HG03064 (cell line): ENCODE measurements around the gene BPI.
"Not testable (repeated sequence)": the region's sequence is repeated elsewhere in the genome, so short reads cannot be mapped to it uniquely, and the experiment has no call there.

Experiments
- ATAC-seq: cut with Tn5 transposase; IDR thresholded peaks from one replicate; pipeline ENCODE4 v1.9.1; 2021; ENCODE audit warnings: low read depth; ENCODE audit not compliant: unreplicated experiment

BPI gene

DNA sequence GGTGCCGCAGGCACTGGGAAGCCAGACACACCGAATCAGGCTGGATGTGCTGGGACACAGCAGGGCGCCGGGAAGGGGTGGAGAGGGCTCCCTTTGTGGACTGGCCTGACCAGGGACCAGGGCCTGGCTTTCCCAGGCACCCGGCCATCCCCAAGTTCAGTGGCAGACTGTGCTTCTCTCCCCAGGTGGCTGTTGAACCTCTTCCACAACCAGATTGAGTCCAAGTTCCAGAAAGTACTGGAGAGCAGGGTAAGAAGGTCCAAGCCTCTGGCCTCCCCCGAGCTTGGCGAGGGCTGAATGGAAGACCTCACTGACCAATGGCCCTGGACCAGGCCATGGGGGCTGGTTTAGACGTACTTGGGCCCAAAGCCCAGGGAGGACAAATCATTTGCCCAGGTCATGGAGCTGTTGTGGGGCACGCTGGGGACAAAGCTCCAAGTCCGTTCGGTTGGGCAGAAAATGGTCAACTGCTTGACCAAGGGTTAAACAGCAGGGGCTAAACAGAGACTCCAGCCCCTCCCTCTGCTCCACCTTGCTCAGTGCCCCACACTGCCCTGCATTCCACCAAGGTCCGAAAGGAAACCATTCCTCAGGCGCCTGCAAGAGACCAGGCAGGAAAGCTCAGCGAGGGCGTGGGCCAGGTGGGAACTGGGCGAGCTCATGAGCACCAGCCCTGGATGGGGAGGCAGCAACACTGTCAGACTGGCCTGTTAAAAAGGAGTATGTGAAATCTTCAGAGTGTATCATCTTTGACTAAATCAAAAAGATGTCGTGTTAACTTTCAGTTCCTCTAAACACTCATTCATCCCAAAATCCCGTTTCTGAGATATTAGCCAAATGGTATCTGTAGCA is 51.4 kb downstream of the BPI start:
- ATAC-seq: no peak

DNA sequence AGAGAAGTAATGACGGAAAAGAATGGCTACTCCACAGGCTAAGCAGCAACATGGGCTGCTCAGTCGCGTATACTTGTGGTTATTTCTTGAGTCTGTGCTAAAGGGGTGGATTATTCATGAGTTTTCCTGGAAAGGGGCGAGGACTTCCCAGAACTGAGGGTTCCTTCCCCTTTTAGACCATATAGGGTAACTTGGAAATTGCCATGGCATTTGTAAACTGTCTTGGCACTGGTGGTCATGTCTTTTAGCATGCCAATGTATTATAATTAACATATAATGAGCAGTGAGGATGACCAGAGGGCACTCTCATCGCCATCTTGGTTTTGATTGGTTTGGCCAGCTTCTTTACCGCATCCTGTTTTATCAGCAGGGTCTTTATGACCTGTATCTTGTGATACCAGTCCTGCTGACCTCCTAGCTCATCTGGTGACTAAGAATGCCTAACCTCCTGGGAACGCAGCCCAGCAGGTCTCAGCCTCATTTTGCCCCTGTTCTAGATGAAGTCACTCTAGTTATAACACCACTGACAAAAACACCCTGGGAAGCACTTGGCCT is 53.8 kb downstream of the BPI start:
- ATAC-seq: no peak

DNA sequence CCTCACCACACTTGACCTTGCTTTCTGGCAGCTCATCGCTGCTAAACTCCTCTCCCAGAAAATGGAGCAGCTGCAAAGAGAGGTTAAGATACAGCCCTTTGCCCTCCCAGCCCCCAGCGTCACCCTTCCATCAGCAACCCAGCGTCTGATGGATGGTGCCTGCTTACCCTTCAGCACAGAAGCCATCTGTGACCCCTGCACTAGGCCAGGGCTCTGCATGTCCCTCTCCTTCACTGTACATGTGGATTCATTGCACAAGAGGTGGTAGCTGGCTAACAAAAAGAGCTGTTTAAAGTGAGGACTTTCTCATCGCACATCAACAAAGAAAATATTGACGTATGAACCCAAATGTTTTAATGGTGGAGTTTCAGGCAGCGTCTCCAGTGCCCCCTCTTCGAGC is 54.6 kb downstream of the BPI start:
- no peak for ATAC-seq

DNA sequence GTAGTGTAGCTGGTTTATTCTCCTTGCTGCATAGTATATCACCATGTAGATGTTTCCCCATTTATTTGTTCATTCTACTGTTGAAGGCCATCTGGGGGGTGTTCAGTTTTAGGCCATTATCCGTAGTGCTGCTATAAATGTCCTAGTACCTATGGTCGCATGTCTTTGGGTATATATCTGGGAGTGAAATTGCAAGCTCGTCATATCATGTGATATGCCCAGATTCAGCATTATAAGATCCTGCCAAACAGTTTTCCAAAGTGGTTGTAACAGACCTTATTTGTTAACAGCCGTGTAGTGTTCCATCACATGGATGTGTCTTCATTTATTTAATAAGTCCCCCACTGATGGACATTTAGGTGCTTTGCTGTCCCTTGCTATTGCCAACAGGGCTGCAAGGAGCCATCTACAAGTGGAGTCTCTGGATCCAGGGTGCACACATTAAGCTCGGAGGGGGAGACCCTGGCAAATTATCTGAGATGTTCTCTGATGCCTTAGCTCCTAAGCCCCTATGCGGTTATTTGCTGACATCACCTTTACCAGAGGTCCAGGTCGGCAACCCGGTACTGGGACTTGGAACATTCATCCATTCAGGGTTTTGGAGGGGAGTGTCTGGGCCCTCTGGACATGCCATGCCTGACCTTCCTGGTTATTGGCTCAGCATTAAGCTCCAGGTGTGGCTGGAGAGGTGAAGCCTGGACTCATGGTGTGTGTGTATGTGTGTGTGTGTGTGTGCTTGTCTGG is 59.2 kb downstream of the BPI start:
- no peak for ATAC-seq

DNA sequence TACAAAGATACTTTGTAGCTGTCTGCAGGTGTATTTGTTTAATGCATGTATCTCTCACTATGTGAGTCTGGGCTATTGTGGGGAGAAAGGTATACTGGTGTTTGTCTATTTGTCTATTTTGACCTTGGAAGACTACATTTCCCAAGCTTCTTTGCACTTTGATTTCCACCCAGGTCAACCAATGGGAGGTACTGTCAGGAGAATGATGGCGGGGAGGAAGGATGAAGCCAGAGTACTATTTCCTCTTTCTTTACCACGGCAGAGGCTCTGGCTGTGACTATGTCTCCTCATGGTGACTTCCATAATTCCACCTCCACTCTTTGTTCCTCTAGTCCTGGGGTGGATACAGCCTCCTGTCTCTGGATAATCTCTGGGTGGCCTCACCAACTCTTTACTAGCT is 65.4 kb downstream of the BPI start:
- ATAC-seq: no peak

DNA sequence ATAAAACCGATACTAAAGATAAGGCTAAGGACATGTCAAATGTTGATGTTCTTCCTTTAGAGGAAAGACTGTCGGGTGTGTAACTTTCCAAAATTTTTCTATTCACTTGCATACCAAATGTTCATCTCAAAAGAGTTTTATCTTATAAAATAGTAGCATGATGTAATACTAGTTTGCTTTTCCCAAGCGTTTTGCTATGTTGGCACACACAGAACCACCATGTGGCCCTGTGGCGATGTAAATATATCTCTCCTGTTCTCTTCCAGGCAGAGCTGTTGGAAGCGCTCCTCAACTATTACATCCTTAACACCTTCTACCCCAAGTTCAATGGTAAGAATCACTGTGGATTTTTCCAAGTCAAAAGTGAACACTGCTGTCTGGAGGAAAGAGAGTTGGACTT is 68.8 kb downstream of the BPI start:
- no peak for ATAC-seq

DNA sequence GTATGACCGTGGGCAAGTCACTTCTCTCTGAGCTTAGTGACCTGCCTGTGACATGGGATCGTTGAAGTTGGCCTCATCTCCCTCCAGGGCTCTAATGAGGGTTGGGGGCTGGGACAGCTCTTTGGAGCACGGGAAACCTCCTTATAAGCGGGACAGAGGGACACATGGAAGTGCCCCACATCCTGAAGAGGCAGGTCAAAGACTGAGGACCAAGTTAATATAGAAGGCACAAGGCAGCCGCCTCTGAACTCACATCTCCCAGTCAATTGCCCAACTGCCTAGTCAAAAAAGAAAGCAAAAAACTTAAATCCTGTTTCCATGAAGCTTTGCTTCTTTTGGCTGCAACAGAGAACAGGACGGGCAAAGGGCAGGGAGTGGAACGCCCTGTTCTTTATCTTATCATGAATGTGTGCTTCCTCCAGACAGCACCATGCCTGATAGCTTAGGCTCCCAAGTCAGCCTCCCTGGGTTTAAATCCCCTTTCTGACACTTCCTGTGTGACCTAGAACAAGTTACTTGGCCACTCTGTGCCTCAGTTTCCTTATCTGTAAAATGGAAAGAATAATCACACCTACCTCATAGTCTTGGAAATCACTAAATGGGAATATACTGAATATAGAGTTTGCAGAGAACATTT is 69.4 kb downstream of the BPI start:
- no peak for ATAC-seq

DNA sequence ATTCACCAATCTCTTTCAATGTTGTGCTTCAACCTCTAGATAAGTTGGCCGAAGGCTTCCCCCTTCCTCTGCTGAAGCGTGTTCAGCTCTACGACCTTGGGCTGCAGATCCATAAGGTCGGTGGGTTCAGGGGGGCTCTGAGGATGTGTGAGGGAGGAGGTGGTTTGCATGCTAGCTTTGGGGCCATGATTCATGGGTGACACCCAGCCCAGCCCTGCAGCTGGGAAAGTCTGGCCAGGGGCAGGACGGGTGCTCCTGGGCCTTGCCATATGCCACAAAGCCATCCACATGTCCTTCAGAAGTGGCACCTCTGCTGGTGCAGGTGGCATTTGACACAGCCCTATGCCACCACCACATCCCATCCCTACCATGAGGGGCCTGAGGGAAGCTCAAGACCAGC is 69.9 kb downstream of the BPI start:
- no peak for ATAC-seq

DNA sequence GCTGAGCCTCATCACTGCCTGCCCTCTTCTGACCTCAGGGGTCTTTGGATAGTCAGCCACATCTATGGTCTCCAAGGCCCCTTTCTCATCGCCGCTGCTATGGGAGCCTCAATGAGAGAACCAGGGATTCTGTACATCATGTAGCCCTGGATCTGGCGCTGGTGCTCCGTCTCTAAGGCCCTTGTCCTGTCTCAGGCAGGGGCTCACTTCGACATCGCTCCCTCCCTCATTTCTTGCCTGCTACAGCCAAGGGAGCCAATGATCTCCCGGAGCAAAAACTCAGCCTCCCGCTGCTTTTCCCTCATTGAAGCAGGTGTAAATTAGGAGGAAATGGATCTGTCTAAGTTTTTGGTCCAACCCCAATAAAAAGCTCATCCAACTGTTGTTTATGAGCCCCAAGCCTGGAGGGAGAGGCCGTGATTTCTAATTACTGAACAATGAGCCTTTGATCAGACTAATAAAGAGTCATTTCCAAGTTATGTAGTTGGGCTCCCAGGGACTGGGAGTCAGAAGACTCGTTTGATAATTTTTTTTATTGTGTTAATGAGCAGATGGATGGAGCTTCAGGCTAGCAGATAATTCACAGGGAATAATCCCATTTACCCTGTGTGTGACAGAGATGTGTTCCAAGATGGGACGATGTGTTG is 73.2 kb downstream of the BPI start:
- no peak for ATAC-seq

DNA sequence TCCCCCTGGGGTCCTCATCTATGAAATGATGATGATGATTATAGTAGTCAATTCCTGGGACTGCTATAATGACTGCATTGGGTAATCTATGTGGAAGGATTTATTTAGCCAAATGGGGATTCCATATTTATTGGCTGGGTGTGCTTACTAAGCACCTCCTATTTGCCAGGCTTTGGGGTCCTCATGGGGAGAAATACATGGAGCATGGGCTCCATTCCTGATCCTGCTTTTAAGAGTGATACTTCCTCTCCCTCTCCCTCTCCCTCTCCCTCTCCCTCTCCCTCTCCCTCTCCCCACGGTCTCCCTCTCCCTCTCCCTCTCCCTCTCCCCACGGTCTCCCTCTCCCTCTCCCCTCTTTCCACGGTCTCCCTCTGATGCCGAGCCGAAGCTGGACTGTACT is 73.9 kb downstream of the BPI start:
- not testable (repeated sequence) for ATAC-seq

DNA sequence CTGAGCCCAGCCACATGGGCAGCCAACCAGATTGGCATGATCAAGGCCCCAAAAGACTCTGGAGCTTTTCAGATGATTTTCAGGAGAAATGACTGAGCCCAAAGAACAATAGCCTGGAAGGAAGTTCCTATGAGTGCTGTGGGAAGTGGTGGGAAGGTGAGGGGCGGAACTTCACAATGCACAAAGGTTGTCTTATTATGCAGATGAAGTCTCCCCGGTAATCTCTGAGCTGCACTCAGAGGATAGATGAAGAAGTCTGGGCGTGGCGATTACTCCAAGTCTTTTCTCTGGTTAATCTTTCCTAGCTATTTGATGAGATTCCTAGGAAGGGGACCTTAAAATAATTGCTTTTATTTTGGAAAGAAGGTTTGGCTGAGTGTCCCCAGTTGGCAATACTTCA is 79.2 kb downstream of the BPI start:
- ATAC-seq: no peak

DNA sequence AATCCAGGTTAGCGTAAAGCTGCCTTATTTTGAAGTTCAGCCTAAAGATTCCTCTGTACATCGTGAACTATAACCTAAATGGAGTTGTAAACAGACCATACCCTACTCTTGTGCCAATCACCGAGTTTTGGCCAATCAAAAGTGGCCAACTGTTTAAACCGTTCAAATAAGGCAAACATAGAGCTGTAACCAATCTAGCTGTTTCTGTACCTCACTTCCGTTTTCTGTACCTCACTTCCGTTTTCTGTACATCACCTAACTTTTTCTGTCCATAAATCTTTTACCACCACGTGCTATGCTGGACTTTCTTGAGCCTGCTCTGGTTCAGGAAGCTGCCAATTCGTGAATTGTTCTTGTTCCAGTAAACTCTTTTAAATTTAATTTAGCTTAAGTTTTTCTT is 82.0 kb downstream of the BPI start:
- no peak for ATAC-seq

DNA sequence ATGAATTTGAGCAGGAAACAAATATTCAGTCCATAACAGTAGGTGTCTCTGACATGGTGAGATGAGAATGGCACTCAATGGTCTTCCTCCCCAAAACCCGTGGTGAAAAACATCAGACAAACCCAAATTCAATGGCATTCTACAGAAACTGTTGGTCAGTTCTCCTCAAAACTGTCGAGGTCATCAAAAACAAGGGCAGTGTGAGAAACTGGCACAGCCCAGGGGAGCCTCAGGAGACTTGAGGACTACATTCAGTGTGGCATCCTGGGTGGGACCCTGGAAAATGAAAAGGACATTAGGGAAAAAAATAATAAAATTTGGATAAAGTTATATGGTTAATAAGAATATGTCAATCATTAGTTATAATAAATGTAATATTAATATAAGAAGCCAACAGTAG is 82.9 kb downstream of the BPI start:
- ATAC-seq: no peak
